Ecto neural progenitor cell (in vitro differentiated cells): Measurements from ENCODE around the gene STK10.

Experiments used
- DNase-seq: peaks from one replicate; pipeline ENCODE4 v3.0.0-alpha.2; 2018; ENCODE audit warnings: low spot score

Gene STK10

DNA sequence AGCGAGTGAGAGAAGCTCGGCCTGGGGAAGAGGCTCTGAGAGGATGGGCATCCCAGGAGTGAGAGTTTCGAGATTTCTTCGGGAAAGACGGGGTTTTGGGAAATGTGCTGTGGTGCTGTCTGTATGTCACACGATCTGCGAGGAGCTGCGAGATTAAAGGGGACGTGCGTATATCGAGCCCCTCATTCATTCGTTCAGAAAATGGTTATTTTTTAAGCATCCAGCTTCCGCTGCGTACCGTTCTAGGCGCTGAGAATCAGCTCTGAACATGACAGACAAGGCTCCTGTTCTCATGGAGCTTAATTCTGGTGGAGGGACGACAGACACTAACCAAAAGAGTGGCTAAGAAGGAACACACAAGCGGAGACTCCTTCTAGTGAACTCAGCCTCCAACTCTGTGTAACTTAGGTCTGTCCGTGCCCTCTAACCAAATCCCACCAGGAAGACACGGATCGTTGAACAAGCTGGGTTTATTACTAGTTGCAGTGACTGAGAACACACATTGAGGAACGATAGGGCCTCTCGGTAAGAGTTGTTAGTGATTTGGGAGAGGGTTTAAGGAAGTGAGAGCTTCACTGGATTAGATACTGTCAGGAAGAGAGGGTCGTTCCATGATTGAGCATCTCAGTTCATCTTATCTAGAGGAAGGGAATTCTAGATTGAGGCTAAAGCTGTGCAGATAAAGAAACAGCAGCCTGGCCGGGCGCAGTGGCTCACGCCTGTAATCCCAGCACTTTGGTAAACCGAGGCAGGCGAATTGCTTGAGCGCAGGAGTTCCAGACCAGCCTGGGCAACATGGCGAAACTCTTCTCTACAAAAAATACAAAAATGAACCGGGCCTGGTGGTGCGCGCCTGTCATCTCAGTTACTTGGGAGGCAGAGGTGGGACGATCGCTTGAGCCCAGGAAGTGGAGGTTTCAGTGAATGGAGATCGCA lies 180.6 kb downstream of the STK10 start:
- no peak for DNase-seq

GRCh38 chr5:172006321-172007174 lies 181.5 kb downstream of the STK10 start, which contains the start of gene FBXW11:
Gene FBXW11, minus strand, starts transcription at chr5:172006638. Its CDS starts 136 bp downstream, at chr5:172006502.
- peak; percentile 96 for DNase-seq

GRCh38 chr5:172005708-172006320 lies 182.2 kb downstream of the STK10 start:
- peak; percentile 64 for DNase-seq

- DNase-seq, result no peak
These were observed 183.2 kb downstream of the STK10 start for GRCh38 chr5:172004824-172005237.

DNA sequence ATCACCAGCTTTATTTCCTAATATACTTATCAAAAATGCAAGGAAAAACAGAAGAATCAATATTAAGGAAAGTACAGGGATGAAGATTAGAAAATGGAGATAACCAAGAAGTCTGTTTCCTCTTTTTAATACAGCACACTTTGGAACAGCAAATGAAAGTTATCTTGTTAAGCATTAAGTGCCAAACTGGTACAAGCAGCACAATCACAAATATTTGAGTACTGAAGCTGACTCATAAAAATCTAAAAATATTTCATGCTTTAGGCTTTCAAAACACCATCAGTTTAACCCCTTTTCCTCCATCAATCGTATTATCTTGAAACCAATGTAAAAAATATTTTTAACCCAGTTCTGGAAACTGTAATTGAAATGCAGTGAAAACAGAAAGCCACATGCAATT lies 184.3 kb downstream of the STK10 start:
- DNase-seq, result no peak

GRCh38 chr5:172002840-172003512 lies 185.0 kb downstream of the STK10 start:
- DNase-seq, result no peak

GRCh38 chr5:172002310-172002709 lies 185.7 kb downstream of the STK10 start:
- DNase-seq, result no peak

DNA sequence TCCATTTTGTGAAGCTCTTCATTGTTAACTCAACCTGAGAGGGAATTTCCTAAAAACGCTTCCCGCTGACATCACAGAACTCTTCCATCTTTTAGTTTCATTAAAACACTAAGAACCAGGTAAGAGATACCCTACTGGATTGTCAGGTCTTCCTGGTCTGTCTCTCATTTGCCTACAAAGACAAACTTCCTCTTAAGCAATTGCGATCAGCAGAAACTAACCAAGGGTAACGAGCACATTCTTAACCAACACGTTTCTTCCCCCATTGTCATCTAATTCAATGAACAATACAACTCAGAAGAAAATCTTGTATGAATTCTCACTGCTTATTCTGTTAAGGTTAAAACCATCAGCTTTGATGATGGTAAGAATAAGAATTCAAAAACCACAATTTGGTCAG lies 188.1 kb downstream of the STK10 start:
- DNase-seq, result no peak

- no peak for DNase-seq
These were observed 188.9 kb downstream of the STK10 start for GRCh38 chr5:171999100-171999499.

DNA sequence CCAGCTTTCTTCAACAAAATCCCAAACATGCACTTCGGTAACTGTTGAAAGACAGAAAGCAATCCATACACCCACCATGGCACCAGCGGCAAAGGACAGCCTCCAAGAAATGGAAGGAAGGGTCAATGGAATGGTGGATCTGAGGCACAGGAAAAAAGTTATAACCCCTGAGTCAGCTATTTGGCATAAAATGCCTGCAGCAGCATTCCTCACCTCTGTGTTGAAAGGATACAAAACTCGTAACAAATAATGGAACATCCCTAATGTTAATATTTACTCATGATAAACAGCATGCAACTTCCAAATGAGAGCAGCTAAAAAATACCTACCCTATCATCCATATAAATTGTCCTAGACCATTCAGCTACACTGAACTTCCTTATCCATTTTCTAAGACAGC lies 191.0 kb downstream of the STK10 start:
- DNase-seq, result no peak

DNA sequence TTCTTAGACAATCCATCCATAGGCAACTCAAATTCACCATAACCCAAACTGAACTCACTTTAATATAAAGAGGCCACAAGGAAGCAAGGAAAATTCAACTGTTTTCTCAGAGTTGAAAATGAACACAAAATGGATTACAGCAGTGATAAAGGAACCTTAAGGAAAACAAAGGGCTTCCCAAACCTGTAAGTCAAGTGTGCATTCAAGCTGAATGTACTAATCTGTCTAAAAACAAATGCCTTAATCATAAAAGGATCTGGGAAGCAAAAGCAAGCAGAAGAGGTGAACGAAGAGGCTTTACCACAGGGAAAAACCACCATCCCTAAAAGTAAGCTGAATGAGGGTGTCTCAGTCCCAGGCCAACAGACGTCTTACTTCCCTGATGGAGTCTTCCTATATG lies 195.2 kb downstream of the STK10 start:
- no peak for DNase-seq

DNA sequence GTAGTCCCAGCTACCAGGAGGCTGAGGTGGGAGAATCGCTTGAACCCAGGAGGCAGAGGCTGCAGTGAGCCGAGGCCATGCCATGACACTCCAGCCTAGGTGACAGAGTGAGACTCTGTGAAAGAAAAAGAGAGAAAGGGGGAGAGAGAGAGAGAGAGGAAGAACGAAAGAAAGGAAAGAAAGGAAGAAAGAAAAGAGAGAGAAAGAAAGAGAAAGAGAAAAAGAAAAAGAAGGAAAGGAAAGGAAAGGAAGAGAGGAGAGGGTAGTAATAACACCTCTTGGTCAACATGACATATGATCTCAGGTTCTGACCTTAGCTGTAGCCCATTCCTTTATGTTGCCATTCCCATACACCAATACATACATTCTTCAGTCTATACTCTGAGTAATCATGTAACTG lies 195.7 kb downstream of the STK10 start:
- no peak for DNase-seq
